Lung (tissue), 12 donors: Measurements from ENCODE around the gene ACTN4. TPM values are rescaled to one million over a fixed set of nuclear protein-coding genes. Genes with fewer than 3 reads are reported as not detected.
A peak's percentile ranks its signal among the peaks of the same experiment; 100 is the strongest.

Source experiments
- ATAC-seq: fragments of 200-7000 bp; cut with Tn5 transposase; one replicate; pipeline ENCODE4 v1.9.1; 2020; ENCODE audit warnings: moderate number of reproducible peaks; ENCODE audit not compliant: insufficient read depth, low FRiP score
- DNase-seq, 3 donors: peaks; one replicate each; pipeline ENCODE4 v3.0.0-alpha.2; 2013 to 2017
- H3K27ac ChIP-seq, 2 donors: one replicate each; pipeline ENCODE4 v1.5.1; 2013; ENCODE audit warnings: mild to moderate bottlenecking in 2 of 2, moderate library complexity in 2 of 2, control low read depth in 1 of 2, inconsistent platforms in 1 of 2, low read depth in 1 of 2, low read length in 1 of 2
- H3K27me3 ChIP-seq, 3 donors: one replicate each; pipeline ENCODE4 v1.5.1; 2013; ENCODE audit warnings: low read length in 2 of 3; ENCODE audit not compliant: control insufficient read depth in 3 of 3, insufficient read depth in 3 of 3
- H3K36me3 ChIP-seq, 4 donors: one replicate each; pipeline ENCODE4 v1.5.1; 2013; ENCODE audit warnings: low read length in 4 of 4, mild to moderate bottlenecking in 1 of 4, moderate library complexity in 1 of 4; ENCODE audit not compliant: control insufficient read depth in 4 of 4, insufficient read depth in 4 of 4
- H3K4me1 ChIP-seq, 5 donors: one replicate each; pipeline ENCODE4 v1.5.1; 2013; ENCODE audit warnings: low read length in 5 of 5, mild to moderate bottlenecking in 2 of 5, moderate library complexity in 1 of 5; ENCODE audit not compliant: control insufficient read depth in 5 of 5, insufficient read depth in 5 of 5
- H3K4me3 ChIP-seq: one replicate; pipeline ENCODE4 v1.5.1; 2013; ENCODE audit warnings: mild to moderate bottlenecking, control low read depth, moderate library complexity
- H3K9ac ChIP-seq, 2 donors: one replicate each; pipeline ENCODE4 v1.5.1; 2013; ENCODE audit warnings: low read length in 2 of 2, control low read depth in 1 of 2; ENCODE audit not compliant: insufficient read depth in 1 of 2
- H3K9me3 ChIP-seq, 4 donors: one replicate each; pipeline ENCODE4 v1.5.1; 2013; ENCODE audit warnings: low read length in 3 of 4, mild to moderate bottlenecking in 1 of 4, moderate library complexity in 1 of 4; ENCODE audit not compliant: control insufficient read depth in 4 of 4, insufficient read depth in 3 of 4
- CTCF ChIP-seq: IDR thresholded peaks from 2 replicates; pipeline ENCODE4 v1.5.1; 2012; ENCODE audit warnings: mild to moderate bottlenecking; ENCODE audit errors: control extremely low read depth, extremely low read depth
- WGBS, 2 donors: extraction: QIAGEN DNeasy Blood & Tissue Kit; methylation state at CpG; one replicate each; pipeline ENCODE4 v1.1.7; 2013; 5-methylcytosine and 5-hydroxymethylcytosine counted together
- polyA plus RNA-seq, 2 donors: library from polyadenylated mRNA; stranded (reverse); fragments of 200-250 nt; gene quantifications; one replicate each; pipeline ENCODE4 v1.2.1, GENCODE V29; 2013
- total RNA-seq, 2 donors: library from RNA; depleted of rRNA in 1 of 2; stranded (reverse); fragments of >200 nt in 1 of 2; gene quantifications; one replicate each; pipeline ENCODE4 v1.2.1, GENCODE V29; 2014 to 2021
- donor health status: control.
- donor health status: control.
- donor health status: Bipolar disorder and iron deficiency.
- donor health status: healthy.
- donor health status: DM: yes; HTN: yes; CAD: no.

Gene ACTN4
- total and polyA plus RNA-seq, 4 donors, result 229 to 552 (median 367) TPM

GRCh38 chr19:38644719-38645118 is 2.7 kb upstream of the ACTN4 start:
- no peak for ATAC-seq
- 91 to 92% methylated on average over 8 of the region's 8 CpGs for WGBS, 2 donors

GRCh38 chr19:38647966-38648768 is 718 bp downstream of the ACTN4 start:
- ATAC-seq, result no peak

More at GRCh38 chr19:38644719-38645118, 2.7 kb upstream of the ACTN4 start:
- Histone ChIP-seq H3K4me1 (peaks cover 0 to 10% (median 6%) of the 10 kb centered on the region in 5 donors), H3K36me3 (no peaks in the 10 kb centered on the region), H3K4me3 (no peak overlapping the region), H3K9ac (no peak overlapping the region), H3K27me3 (no peaks in the 10 kb centered on the region), H3K27ac (no peak overlapping the region), H3K9me3 (no peaks in the 10 kb centered on the region)
- DNase-seq, result no peak
- no peak for TF ChIP-seq CTCF

GRCh38 chr19:38648769-38649304 is 1.4 kb downstream of the ACTN4 start:
- Histone ChIP-seq H3K27ac (peak overlapping the region; percentile 85 to 99), H3K36me3 (no peaks in the 10 kb centered on the region), H3K9me3 (no peaks in the 10 kb centered on the region), H3K27me3 (no peaks in the 10 kb centered on the region), H3K9ac (peak overlapping the region; percentile 83 to 84), H3K4me1 (peaks cover 15 to 51% (median 23%) of the 10 kb centered on the region in 5 donors), H3K4me3 (peak overlapping the region; percentile 96)
- WGBS, 2 donors, result 0% methylated on average over 13 of the region's 13 CpGs
- DNase-seq (no peak), ATAC-seq (no peak)
- TF ChIP-seq CTCF, result no peak

More at GRCh38 chr19:38647966-38648768, 718 bp downstream of the ACTN4 start:
- H3K27ac ChIP-seq, result peak overlapping the region; percentile 97 to 99
- H3K9me3 ChIP-seq, result no peaks in the 10 kb centered on the region
- H3K36me3 ChIP-seq, result no peaks in the 10 kb centered on the region
- H3K4me3 ChIP-seq, result peak overlapping the region; percentile 96
- peak overlapping the region; percentile 83 to 84 for H3K9ac ChIP-seq
- TF ChIP-seq CTCF, result no peak
- H3K27me3 ChIP-seq, result no peaks in the 10 kb centered on the region
- WGBS, 2 donors, result 1% methylated on average over 19 of the region's 19 CpGs
- peaks cover 13 to 45% (median 18%) of the 10 kb centered on the region in 5 donors for H3K4me1 ChIP-seq
- DNase-seq, result peak in 2 of 3 donors; percentile 39 to 53
